22Rv1 (cell line): ENCODE measurements around the gene UBE2N.
"Not testable (repeated sequence)": the region's sequence is repeated elsewhere in the genome, so short reads cannot be mapped to it uniquely, and the experiment has no call there.

Experiments
- H3K27ac ChIP-seq: fragments of 450-650 bp; 2 replicates; pipeline ENCODE4 v1.5.1; 2017
- CTCF ChIP-seq: fragments of 450-650 bp; IDR thresholded peaks from 2 replicates; pipeline ENCODE4 v1.5.1; 2017; ENCODE audit warnings: mild to moderate bottlenecking
- ZFX ChIP-seq: fragments of 450-650 bp; IDR thresholded peaks from 2 replicates; pipeline ENCODE4 v1.6.1; 2017; ENCODE audit warnings: antibody characterized with exemption, borderline replicate concordance

Gene UBE2N

DNA sequence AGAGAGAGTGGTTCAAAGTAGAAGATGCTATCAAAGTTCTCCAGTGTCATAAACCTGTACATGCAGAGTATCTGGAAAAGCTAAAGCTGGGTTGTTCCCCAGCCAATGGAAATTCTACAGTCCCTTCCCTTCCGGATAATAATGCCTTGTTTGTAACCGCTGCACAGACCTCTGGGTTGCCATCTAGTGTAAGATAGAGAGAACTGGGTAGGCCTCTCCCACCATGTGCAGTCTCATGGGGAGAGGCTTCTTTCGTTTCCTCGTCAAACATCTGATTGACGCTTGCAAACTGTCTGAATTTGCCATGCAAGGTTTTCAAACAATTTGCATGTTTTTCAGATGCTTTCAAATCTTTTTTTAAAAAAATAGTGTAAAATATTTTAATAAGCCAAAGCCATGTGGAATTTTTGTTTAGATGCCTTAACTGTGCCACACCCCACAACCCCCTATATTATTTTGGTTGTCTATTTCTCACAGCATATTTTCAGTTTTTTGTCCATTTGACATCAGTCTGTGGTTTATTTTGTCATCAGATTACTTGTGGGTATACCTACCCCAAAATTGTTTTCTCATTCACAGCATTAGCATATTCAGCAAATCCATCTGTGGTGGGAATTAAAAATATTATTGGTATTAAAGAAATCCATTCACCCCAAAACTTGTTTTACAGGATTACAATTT, 42.4 kb downstream of the UBE2N start:
- H3K27ac ChIP-seq, result not testable (repeated sequence)
- TF ChIP-seq CTCF, result peak; percentile 39

- TF ChIP-seq CTCF, result no peak
- TF ChIP-seq ZFX, result no peak
- no peak overlapping the region for H3K27ac ChIP-seq
Measured at GRCh38 chr12:93397412-93397811, 44.3 kb downstream of the UBE2N start.

DNA sequence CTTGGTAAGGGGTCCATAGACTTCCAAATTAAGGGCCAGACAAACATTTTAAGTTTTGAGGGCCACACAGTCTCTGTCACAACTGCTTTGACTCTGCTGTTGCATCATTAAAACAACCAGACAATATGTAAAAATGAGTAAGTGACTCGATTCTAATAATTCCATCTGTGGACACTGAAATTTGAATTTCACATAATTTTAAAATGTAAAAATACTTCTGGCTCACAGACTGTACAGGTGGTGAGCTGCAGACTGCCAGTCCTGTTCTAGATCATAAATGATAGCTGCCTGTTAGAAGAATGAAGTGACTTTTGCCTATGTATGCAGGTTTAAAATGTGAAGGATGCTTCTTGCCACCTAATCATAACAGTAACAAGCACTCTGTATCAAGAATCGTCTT, 48.3 kb downstream of the UBE2N start:
- 0 out of 2 replicates have a peak overlapping the region, but pooled peaks have one; percentile 11 for H3K27ac ChIP-seq
- no peak for TF ChIP-seq ZFX
- TF ChIP-seq CTCF, result no peak

- no peak overlapping the region for H3K27ac ChIP-seq
Measured at GRCh38 chr12:93390549-93391297, 51.0 kb downstream of the UBE2N start.

DNA sequence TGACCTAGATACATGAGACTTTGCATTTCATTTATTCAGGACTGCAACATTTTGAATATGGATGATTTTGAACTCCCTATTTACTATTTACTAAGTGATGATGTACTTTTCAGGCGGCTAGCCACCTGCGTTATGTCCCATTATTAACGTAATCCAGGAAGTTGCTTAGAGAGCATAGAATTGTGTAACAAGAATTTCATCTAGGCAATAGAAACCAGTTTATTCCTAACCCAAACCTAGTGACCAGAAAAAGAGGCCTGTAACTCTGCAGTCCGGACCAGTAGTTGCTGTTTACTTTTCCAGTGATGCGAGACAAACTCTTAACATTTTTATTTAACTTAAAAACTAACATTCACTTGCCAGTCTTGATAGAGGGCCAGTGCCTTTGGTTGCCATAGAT, 51.7 kb downstream of the UBE2N start:
- TF ChIP-seq ZFX (no peak), CTCF (no peak)
- no peak overlapping the region for H3K27ac ChIP-seq

More at GRCh38 chr12:93390549-93391297, 51.0 kb downstream of the UBE2N start:
- no peak for TF ChIP-seq CTCF
- no peak for TF ChIP-seq ZFX

GRCh38 chr12:93387780-93388179, 54.0 kb downstream of the UBE2N start:
- TF ChIP-seq CTCF, result no peak
- no peak for TF ChIP-seq ZFX
- H3K27ac ChIP-seq, result no peak overlapping the region

DNA sequence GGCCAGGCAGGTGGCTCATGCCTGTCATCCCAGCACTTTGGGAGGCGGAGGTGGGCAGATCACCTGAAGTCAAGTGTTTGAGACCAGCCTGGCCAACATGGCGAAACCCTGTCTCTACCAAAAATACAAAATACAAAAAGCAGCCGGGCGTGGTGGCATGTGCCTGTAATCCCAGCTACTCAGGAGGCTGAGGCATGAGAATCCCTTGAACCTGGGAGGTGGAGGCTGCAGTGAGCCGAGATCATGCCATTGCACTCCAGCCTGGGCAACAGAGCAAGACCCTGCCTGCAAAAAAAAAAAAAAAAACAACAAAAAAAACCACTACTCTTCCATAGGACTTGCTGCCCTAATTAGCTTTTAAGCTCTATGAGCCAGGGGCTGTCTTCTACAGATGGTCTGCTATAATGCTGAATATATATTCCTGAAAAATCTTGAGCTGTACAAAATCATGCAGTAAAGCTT, 59.7 kb downstream of the UBE2N start:
- not testable (repeated sequence) for H3K27ac ChIP-seq
